Measurements from ENCODE around the gene GLT8D2. TPM values are rescaled to one million over a fixed set of nuclear protein-coding genes. Genes with fewer than 3 reads are reported as not detected.

GLT8D2 gene
- total RNA-seq, 2 experiments from 2014 or later, result not detected

DNA sequence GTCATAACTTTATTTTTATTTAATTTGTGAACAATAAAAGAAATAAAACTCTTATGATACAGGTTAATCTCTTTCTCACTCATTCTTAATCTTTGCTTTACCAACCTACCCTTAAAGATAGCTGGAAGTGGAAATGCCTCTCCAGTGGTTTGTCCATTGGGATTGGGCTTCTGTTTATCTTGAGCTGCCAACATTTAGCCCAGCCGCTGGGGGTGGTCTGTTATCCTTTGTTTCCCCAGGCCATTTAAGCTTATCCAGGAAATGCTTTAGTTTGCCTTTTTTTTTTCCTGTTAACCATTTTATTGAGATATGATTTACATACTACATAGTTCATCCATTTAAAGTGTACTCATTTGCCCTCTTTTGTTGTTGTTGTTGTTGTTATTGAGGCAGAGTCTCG lies 76.1 kb downstream of the GLT8D2 start:
- H3K27ac Mint-ChIP-seq, result no peak overlapping the region
- intact Hi-C loops (cut with micrococcal nuclease), result no loop called here
- peaks cover 43% of the 10 kb centered on the region for H3K4me1 Mint-ChIP-seq (ENCODE audit: low read depth)
- ATAC-seq (no peak), DNase-seq (no peak)
- ChIA-PET CTCF (interaction anchor here (0.9 to 1.9 kb wide), 4 partner anchors 17 to 135 kb away, joined by 3 to 7 read pairs (median 5); a partner anchor contains a TSS), POLR2A (interaction anchor here (1.4 kb wide), 1 partner anchor 17 kb away, joined by 5 read pairs; a partner anchor contains a TSS)
- no peaks in the 10 kb centered on the region for H3K27me3 Mint-ChIP-seq
- H3K36me3 Mint-ChIP-seq (ENCODE audit: low read depth), result peaks cover 36% of the 10 kb centered on the region
- TF ChIP-seq, protein P1, sequence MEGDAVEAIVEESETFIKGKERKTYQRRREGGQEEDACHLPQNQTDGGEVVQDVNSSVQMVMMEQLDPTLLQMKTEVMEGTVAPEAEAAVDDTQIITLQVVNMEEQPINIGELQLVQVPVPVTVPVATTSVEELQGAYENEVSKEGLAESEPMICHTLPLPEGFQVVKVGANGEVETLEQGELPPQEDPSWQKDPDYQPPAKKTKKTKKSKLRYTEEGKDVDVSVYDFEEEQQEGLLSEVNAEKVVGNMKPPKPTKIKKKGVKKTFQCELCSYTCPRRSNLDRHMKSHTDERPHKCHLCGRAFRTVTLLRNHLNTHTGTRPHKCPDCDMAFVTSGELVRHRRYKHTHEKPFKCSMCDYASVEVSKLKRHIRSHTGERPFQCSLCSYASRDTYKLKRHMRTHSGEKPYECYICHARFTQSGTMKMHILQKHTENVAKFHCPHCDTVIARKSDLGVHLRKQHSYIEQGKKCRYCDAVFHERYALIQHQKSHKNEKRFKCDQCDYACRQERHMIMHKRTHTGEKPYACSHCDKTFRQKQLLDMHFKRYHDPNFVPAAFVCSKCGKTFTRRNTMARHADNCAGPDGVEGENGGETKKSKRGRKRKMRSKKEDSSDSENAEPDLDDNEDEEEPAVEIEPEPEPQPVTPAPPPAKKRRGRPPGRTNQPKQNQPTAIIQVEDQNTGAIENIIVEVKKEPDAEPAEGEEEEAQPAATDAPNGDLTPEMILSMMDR (IDR thresholded peaks at IDR 0.05), result no peak
- H3K9me3 Mint-ChIP-seq, result no peaks in the 10 kb centered on the region
- no peak overlapping the region for H3K4me3 Mint-ChIP-seq

DNA sequence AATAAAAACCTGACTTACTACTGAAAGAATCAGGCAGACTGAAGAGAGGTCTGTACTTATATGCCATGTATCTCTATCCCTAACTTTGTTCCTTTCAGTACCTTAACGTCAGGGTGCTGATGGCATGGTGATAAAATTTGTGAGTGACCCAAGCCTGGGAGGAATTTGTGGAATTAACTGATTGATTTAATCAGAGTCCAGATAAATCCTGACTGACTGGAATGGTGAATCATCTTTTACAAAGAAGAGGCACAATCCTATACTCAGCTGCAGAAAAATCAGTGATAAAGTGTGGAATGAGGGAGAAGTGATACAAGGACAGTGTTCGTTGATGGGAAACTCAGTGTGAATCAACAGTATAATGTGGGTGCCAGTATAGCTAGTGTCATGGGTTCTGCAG lies 80.6 kb downstream of the GLT8D2 start:
- H3K27ac Mint-ChIP-seq, result peak overlapping the region; percentile 35
- no peaks in the 10 kb centered on the region for H3K9me3 Mint-ChIP-seq
- H3K27me3 Mint-ChIP-seq, result no peaks in the 10 kb centered on the region
- intact Hi-C loops (cut with micrococcal nuclease), result loop anchor here (5.0 kb wide), 2 partner anchors 42 to 87 kb away; no protein-coding TSS in a partner anchor
- CTCF ChIA-PET, result interaction anchor here (1.3 kb wide), 2 partner anchors 67 to 140 kb away, joined by 3 to 7 read pairs; no protein-coding TSS in a partner anchor
- no peak for ATAC-seq
- TF ChIP-seq, protein P1 (IDR thresholded peaks at IDR 0.05), result no peak
- H3K36me3 Mint-ChIP-seq (ENCODE audit: low read depth), result peaks cover 38% of the 10 kb centered on the region
- POLR2A ChIA-PET, result interaction anchor here (1.3 kb wide), 1 partner anchor 13 kb away, joined by 5 read pairs; no protein-coding TSS in a partner anchor
- H3K4me1 Mint-ChIP-seq (ENCODE audit: low read depth), result peaks cover 50% of the 10 kb centered on the region
- no peak overlapping the region for H3K4me3 Mint-ChIP-seq
- DNase-seq, result no peak

DNA sequence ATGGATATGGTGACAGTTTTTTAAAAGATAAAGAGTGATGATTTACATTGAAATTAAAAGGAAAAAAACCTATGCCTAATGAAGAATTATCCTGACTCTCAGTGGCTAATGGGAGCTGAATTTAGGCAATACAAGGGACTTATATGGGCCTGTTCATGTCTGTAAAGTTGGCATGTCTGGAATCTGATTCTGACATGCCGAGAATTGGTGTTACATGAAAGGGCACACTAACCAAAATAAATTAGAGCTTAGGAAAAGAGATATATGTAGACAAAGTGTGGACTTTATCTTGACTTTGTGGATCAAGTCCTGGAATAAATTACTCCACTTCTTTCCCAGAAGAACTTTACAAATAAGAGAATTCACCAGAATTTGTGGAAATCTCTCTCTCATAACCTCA lies 83.3 kb downstream of the GLT8D2 start:
- intact Hi-C loops (cut with micrococcal nuclease), result loop anchor here (5.0 kb wide), 2 partner anchors 39 to 84 kb away; no protein-coding TSS in a partner anchor
- TF ChIP-seq, protein P1 (IDR thresholded peaks at IDR 0.05), result no peak
- peaks cover 47% of the 10 kb centered on the region for H3K4me1 Mint-ChIP-seq (ENCODE audit: low read depth)
- POLR2A ChIA-PET, result interaction anchor here (1.1 to 5.7 kb wide), 12 partner anchors 9 to 322 kb away, joined by 3 to 76 read pairs (median 7); partner anchors contain the start of genes HCFC2, HSP90B1 and NFYB
- ATAC-seq (no peak), DNase-seq (no peak)
- CTCF ChIA-PET, result interaction anchor here (1.0 to 2.2 kb wide), 10 partner anchors 11 to 143 kb away, joined by 3 to 8 read pairs (median 4); a partner anchor contains a TSS
- H3K4me3 Mint-ChIP-seq, result peak overlapping the region; percentile 90
- H3K9me3 Mint-ChIP-seq, result no peaks in the 10 kb centered on the region
- peak overlapping the region; percentile 98 for H3K27ac Mint-ChIP-seq
- H3K36me3 Mint-ChIP-seq (ENCODE audit: low read depth), result peaks cover 36% of the 10 kb centered on the region
- no peaks in the 10 kb centered on the region for H3K27me3 Mint-ChIP-seq

DNA sequence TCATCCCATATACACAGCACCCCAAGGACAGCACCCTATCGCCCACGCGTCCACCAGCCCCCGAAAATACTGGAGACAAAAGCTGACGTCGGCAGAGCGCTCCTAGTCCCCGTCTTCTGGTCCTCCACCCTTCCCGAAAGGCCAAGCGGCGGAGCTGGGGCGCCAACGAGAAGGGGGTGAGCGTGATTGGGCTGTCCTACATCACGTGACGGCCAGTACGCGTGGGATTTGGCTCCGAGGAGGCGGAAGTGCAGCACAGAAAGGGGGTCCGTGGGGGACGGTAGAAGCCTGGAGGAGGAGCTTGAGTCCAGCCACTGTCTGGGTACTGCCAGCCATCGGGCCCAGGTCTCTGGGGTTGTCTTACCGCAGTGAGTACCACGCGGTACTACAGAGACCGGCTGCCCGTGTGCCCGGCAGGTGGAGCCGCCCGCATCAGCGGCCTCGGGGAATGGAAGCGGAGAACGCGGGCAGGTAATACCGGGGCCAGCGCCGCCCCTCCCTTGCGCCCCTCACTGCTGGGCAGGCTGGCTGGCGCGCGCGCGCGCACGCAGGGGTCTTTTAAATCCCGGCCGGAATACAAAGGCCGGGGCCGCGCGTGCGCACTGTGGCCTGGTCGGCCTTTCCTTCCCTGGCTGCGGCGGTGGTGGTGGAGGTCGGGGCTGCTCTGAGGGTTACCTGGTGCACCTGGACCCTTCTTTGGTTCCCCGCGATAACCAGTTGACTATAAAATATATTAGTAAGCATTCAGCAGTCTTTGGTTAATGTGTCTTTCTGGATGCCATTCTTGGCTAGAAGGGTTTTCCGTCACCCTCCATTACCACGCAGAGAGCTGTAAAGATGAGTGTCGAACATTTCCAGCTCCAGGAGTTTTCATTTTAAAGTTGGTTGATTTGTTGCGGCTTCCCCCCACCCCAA lies 84.1 kb downstream of the GLT8D2 start, which contains the start of gene TDG:
Gene TDG (plus strand): TSS at position 283 of the 915 bp plus-strand sequence. CDS start 166 bp downstream, at position 449.
- Mint-ChIP-seq H3K36me3 (ENCODE audit: low read depth) (peaks cover 32% of the 10 kb centered on the region), H3K4me3 (peak within 1 kb of the TSS; percentile 90), H3K9me3 (no peaks in the 10 kb centered on the region), H3K4me1 (ENCODE audit: low read depth) (peaks cover 40% of the 10 kb centered on the region), H3K27me3 (no peaks in the 10 kb centered on the region), H3K27ac (peak within 1 kb of the TSS; percentile 98)
- ChIA-PET CTCF (interaction anchor here (0.9 to 2.2 kb wide), 15 partner anchors 9 to 144 kb away, joined by 3 to 9 read pairs (median 4); a partner anchor contains a TSS), POLR2A (interaction anchor here (0.7 to 5.7 kb wide), 16 partner anchors 9 to 323 kb away, joined by 3 to 76 read pairs (median 4); partner anchors contain the start of genes HCFC2, HSP90B1 and NFYB)
- ATAC-seq (peak; percentile 94), DNase-seq (peak; percentile 99)
- TF ChIP-seq, protein P1 (IDR thresholded peaks at IDR 0.05), result no peak
- intact Hi-C loops (cut with micrococcal nuclease), result loop anchor here (1.0 to 5.0 kb wide), 3 partner anchors 9 to 84 kb away; a partner anchor contains a TSS
